OCI-LY3 (cell line): Measurements from ENCODE around the gene PTPRD.

Source experiments
- H2AFZ ChIP-seq: fragments of 200-600, 300-600 bp; shearing (Covaris generic); 2 replicates; pipeline ENCODE4 v1.6.0; 2014; ENCODE audit warnings: antibody characterized with exemption, low read depth, low read length
- H3K27ac ChIP-seq: fragments of 200-600, 300-600 bp; sonication (generic); 2 replicates; pipeline ENCODE4 v1.5.1; 2014; ENCODE audit warnings: mild to moderate bottlenecking, low read length, moderate library complexity, mixed read lengths
- H3K27me3 ChIP-seq: fragments of 200-600, 300-600 bp; sonication (generic); 2 replicates; pipeline ENCODE4 v1.6.1; 2014; ENCODE audit warnings: low read depth, low read length, mixed read lengths
- H3K36me3 ChIP-seq: fragments of 200-600, 300-600 bp; sonication (generic); replicated peaks from 2 replicates; pipeline ENCODE3; 2014; ENCODE audit warnings: low read depth, low read length, mixed read lengths
- H3K4me1 ChIP-seq: fragments of 300-600, 200-600 bp; sonication (generic); 2 replicates; pipeline ENCODE4 v1.6.1; 2014; ENCODE audit warnings: low read length, mixed read lengths
- H3K4me2 ChIP-seq: fragments of 200-600, 300-600 bp; sonication (generic); 2 replicates; pipeline ENCODE4 v1.6.1; 2014; ENCODE audit warnings: low read length, mixed read lengths
- H3K4me3 ChIP-seq: fragments of 300-600, 200-600 bp; sonication (generic); 2 replicates; pipeline ENCODE4 v1.5.1; 2014; ENCODE audit warnings: antibody characterized with exemption, mild to moderate bottlenecking, low read length, moderate library complexity
- H3K79me2 ChIP-seq: fragments of 300-600, 200-600 bp; shearing (Covaris generic); 2 replicates; pipeline ENCODE4 v1.6.1; 2014; ENCODE audit warnings: mild to moderate bottlenecking, low read length, mixed read lengths
- H3K9ac ChIP-seq: fragments of 300-600, 200-600 bp; shearing (Covaris generic); 2 replicates; pipeline ENCODE4 v1.6.0; 2014; ENCODE audit warnings: mild to moderate bottlenecking, low read length, moderate library complexity
- H3K9me3 ChIP-seq: fragments of 200-600, 300-600 bp; shearing (Covaris generic); 2 replicates; pipeline ENCODE4 v1.6.1; 2014; ENCODE audit warnings: low read length, mixed read lengths; ENCODE audit not compliant: insufficient read depth
- H4K20me1 ChIP-seq: fragments of 200-600, 300-600 bp; sonication (generic); 2 replicates; pipeline ENCODE4 v1.6.1; 2016; ENCODE audit warnings: low read length, mixed read lengths; ENCODE audit not compliant: insufficient read depth
- EZH2phosphoT487 ChIP-seq: fragments of 200-600 bp; shearing (Covaris generic); IDR thresholded peaks from 2 replicates; pipeline ENCODE4 v1.6.1; 2018; ENCODE audit warnings: antibody characterized with exemption, mixed run types, low read depth
- TF ChIP-seq, protein P1 (sequence below): fragments of 200-600, 300-600 bp; sonication (generic); IDR thresholded peaks from 2 replicates; pipeline ENCODE4 v1.5.1; 2014; ENCODE audit warnings: antibody characterized with exemption, low read length, low read depth

The PTPRD gene

DNA sequence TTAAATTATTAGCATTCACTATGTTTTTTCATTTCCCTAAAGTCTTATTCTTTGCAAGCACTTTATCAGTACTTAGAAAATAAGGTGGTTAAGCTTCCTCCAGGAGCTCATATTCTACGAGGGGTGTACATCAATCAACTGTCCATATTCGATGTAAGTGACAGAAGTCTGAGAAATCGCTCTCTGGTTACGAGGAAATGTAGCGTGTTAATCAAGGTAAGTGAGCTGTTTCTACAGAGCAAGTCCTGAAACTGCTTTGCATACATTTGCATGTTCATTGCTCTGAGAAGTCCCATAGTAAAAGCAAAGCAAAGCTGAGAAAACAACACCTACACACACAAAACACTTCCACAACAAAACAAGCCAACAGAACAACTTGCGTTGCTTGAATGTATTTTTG lies 1919.3 kb downstream of the PTPRD start:
- no peaks in the 10 kb centered on the region for H3K9me3 ChIP-seq

DNA sequence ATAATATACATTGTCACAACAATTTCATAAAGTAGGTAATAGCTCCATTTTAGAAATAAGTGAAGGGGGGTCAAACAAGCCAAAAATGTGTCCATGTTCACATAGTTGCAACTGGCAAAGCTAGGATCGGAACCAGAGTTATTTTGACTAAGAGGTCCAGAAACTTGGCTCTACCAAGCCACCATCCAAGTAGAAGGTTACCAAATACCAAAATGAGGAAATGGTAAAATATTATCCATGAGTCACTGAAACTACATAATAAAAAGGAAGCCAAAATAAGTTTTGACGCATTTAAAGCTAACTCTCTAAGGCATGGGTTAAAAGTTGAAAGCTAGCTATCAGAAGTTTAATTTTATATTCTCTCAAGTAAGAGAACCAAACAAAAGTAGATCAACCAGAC lies 1926.3 kb downstream of the PTPRD start:
- Histone ChIP-seq H3K36me3 (no peaks in the 10 kb centered on the region), H3K4me1 (no peaks in the 10 kb centered on the region), H3K79me2 (no peaks in the 10 kb centered on the region), H3K27me3 (no peaks in the 10 kb centered on the region), H3K4me2 (no peak overlapping the region), H3K9me3 (no peaks in the 10 kb centered on the region), H2AFZ (no peak overlapping the region), H3K4me3 (no peak overlapping the region), H4K20me1 (no peaks in the 10 kb centered on the region), H3K9ac (no peak overlapping the region), H3K27ac (no peak overlapping the region)
- no peak for TF ChIP-seq EZH2phosphoT487
- TF ChIP-seq, protein P1, sequence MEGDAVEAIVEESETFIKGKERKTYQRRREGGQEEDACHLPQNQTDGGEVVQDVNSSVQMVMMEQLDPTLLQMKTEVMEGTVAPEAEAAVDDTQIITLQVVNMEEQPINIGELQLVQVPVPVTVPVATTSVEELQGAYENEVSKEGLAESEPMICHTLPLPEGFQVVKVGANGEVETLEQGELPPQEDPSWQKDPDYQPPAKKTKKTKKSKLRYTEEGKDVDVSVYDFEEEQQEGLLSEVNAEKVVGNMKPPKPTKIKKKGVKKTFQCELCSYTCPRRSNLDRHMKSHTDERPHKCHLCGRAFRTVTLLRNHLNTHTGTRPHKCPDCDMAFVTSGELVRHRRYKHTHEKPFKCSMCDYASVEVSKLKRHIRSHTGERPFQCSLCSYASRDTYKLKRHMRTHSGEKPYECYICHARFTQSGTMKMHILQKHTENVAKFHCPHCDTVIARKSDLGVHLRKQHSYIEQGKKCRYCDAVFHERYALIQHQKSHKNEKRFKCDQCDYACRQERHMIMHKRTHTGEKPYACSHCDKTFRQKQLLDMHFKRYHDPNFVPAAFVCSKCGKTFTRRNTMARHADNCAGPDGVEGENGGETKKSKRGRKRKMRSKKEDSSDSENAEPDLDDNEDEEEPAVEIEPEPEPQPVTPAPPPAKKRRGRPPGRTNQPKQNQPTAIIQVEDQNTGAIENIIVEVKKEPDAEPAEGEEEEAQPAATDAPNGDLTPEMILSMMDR: no peak

More for the DNA sequence above, 1919.3 kb downstream of the PTPRD start:
- Histone ChIP-seq H3K27ac (no peak overlapping the region), H3K4me2 (no peak overlapping the region), H3K79me2 (no peaks in the 10 kb centered on the region), H4K20me1 (no peaks in the 10 kb centered on the region), H3K36me3 (no peaks in the 10 kb centered on the region), H3K9ac (no peak overlapping the region), H2AFZ (no peak overlapping the region), H3K27me3 (no peaks in the 10 kb centered on the region), H3K4me3 (no peak overlapping the region), H3K4me1 (no peaks in the 10 kb centered on the region)
- no peak for TF ChIP-seq EZH2phosphoT487
- TF ChIP-seq, protein P1: no peak

DNA sequence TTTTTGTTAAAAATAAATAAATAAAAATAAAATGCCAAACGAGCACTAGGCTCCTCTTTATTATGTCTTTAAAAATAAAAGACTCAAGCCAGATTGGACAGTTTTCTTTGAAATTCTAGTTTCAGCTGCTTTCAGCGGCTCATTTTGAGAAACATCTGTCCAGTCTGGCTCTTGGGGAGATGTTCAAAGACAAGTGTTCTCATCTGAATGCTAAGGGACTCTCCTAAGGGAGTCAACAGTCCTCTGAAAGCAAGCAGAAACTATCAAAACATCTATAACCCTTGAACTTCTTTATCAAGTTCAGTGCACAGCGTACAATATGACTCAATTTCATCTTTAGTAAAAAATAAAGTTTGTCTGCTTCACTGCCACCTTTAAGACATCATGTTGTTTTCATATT lies 1927.0 kb downstream of the PTPRD start:
- H3K27me3 ChIP-seq: no peaks in the 10 kb centered on the region
- TF ChIP-seq EZH2phosphoT487: no peak
- TF ChIP-seq, protein P1: no peak
- H3K9ac ChIP-seq: no peak overlapping the region
- no peaks in the 10 kb centered on the region for H3K9me3 ChIP-seq
- H2AFZ ChIP-seq: no peak overlapping the region
- no peak overlapping the region for H3K27ac ChIP-seq
- H3K4me2 ChIP-seq: no peak overlapping the region
- no peak overlapping the region for H3K4me3 ChIP-seq
- no peaks in the 10 kb centered on the region for H3K36me3 ChIP-seq
- no peaks in the 10 kb centered on the region for H3K79me2 ChIP-seq
- no peaks in the 10 kb centered on the region for H3K4me1 ChIP-seq
- H4K20me1 ChIP-seq: no peaks in the 10 kb centered on the region

DNA sequence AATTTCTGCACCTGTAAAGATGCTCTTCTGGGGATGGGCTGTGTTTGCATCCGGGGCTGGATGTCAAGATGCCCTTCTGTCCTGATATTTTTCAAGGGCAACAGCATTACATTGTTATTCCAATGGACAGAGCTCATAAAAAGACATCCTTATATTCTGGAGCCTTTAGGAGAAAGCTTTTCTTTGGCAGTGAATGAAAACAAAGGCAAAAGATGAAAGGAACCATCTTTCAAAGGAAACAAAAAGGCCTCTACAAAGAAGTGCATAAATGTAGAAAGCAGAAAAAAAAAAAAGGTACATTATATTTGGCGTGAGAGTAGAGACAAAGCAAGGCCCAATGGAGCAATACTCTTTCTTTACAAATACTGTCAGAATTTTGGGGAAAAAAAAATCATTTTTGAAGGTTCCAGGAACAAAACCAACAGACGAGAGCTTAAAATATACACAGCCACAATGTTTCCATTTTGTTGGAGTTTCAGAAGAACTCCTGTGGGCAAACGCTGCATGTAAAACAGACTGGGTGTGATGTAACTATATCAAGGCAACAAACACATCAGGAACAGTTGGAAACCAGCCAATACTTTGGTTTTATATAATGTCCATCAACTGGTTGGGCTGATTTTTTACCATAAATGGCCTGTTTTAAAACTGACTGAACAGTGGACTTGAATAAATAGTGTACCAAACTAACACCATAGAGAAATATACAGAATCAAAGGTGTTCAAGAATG lies 1927.7 kb downstream of the PTPRD start:
- no peak for TF ChIP-seq EZH2phosphoT487
- TF ChIP-seq, protein P1: no peak
- no peak overlapping the region for H3K4me2 ChIP-seq
- no peak overlapping the region for H2AFZ ChIP-seq
- H3K9me3 ChIP-seq: no peaks in the 10 kb centered on the region
- no peak overlapping the region for H3K9ac ChIP-seq
- H3K79me2 ChIP-seq: no peaks in the 10 kb centered on the region
- no peak overlapping the region for H3K27ac ChIP-seq
- no peak overlapping the region for H3K4me3 ChIP-seq
- no peaks in the 10 kb centered on the region for H4K20me1 ChIP-seq
- no peaks in the 10 kb centered on the region for H3K4me1 ChIP-seq
- H3K27me3 ChIP-seq: no peaks in the 10 kb centered on the region
- H3K36me3 ChIP-seq: no peaks in the 10 kb centered on the region
